ENCODE results near the gene VPS35L.

Gene VPS35L

GRCh38 chr16:19595043-19595767 is 39.7 kb downstream of the VPS35L start:
- DNase-seq = no peak

DNA sequence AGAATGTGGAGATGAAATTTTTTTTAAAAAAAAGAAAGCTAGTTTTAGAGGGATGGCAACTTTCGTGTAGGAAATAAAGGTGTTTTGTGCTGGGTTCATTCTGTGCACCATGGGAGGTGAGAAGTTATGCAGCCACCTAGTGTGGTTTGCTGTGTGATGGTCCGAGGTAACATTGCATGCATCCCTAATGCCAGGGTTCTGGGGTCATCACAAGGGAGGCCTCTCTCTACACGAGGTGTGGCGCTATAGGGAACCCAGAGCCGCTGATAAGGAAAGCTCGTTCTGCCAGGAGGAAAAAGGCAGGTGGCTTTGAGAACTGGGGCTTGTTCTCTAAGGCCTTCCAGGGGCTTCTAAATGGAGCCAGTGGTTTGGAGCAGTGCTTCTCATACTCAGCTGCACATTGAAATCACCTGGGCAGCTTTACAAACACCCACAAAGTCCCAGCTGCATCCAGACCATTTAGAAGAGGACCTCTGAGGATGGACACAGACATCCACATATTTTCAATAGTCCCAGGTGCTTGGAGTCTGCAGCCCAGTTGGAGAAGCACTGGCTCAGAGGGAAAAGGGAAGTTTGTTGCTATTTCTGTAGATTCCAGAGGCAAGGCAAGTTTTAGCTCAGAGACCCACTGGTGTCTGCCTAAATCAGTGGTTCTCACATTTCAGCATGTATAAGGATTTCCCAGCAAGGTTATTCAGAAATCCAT is 43.5 kb downstream of the VPS35L start:
- DNase-seq = no peak

DNA sequence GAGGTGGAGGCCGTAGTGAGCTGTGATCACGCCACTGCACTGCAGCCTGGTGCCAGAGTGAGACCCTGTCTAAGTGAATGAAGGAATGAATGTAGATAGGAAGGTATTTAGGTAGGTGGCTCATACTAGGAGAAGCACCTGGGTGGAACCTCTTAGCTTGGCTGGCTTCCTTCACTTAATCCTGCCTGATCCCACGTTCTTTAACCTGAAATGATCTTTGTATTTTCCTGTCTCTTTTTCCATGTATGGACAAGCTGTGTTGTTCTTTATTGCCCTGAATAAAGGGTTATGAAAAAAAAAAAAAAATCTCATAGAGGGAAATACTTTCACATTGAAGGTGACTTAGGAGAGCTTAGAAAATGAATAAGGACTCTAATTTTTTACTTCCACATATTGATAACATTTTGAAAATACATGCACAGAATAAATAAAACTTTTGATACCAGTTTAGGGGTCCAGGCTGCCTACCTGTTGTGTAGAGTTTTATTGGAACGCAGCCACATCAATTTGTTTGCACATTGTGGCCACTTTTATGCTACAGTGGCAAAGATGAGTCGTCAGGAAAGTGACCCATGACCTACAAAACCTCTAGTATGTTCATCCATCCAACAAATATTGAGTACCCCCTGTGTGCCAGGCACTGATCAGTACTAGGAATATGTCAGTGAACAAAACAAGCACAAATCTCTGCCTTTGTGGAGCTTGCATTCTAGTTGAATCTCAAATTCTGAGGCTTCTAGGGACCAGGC is 44.6 kb downstream of the VPS35L start:
- no peak for DNase-seq

- peak; percentile 9 to 45 for DNase-seq
Measured at GRCh38 chr16:19601083-19601976, 45.8 kb downstream of the VPS35L start.

GRCh38 chr16:19604911-19605310 is 49.4 kb downstream of the VPS35L start:
- DNase-seq = no peak

DNA sequence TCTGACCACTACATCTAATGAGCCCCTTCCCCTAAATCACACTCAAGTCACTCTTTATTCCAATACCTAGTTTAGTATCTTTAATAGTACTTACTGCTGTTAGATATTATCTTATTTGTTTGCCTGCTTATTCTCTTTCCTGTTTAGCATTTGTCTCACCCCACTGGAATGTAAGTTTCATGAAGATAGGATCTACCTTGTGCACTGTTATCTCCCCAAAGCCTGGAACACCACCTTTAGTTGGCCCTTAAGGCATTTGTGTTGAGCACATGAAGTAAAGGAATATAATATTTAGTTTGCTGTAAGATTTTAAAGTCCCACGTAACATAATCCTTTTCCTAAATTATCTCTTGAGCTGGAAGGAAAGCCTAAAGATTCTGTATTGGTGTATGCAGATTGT is 50.2 kb downstream of the VPS35L start:
- DNase-seq = no peak

DNA sequence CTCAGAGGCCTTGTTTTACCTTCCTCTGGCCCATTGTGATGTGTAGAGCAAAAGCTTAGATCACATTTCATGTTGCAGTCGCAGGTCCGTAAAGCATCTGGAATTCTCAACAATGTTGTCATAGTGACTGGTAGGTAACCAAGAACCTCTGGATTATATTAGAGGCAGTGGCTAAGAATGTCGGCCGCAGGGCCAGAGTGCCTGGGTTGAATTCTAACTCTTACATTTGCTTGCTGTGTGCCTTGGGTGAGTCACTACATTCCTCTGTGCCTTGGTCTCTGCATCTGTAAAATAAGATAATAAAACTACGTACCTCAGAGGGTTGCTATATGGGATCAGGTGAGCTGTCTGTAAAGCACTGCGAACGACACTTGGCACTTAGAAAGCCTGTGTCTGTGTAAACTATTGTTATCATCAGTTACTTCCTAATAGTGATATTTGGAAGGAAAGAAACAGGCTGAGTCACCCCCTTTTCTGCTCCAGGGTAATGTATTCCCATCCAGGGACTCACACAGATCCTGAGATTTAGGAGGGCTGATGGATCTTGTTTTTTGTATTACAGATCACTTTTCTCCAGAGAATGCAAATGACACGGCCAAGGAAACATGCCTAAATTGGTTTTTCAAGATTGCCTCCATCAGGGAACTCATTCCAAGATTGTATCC is 52.2 kb downstream of the VPS35L start:
- DNase-seq = no peak

- DNase-seq = no peak
Measured at GRCh38 chr16:19609359-19609758, 53.9 kb downstream of the VPS35L start.

DNA sequence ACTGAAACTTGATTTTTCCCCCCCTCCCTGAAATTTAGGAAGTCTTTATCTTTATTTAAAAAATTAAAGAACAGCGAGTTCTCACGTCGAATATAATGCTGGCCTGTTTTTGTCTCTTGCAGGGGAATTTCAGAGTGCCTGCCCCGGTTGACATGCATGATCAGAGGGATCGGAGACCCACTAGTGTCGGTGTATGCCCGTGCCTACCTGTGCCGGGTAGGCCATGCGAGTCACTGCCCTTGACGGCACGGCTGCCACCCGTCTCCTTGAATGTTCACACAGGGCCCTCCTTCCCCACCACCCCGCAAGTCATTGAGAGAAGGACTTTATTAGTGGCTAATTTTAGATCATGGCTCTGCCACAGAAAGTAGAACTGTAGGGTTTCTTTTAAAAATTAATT is 54.7 kb downstream of the VPS35L start:
- no peak for DNase-seq

DNA sequence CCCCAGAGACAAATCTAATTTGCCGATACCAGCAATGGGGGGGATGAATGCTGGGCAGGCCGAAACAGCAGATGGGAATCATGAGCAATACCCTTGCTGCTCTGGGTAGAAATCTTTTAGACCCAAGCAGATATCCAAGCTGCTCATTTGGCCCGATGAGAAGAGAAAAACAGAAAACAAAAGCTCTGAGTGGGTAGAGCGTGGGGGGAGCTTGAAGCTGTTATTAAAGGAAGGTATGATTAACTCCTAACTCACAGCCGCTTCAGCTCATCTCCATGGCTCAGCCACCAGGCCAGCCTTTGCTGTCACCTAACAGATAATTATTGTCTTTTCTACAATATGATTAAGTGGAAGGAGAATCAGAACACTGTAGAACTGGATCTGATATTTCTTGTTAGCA is 58.3 kb downstream of the VPS35L start:
- no peak for DNase-seq

- no peak for DNase-seq
Measured at GRCh38 chr16:19616241-19616640, 60.7 kb downstream of the VPS35L start.

GRCh38 chr16:19618876-19619275 is 63.4 kb downstream of the VPS35L start:
- no peak for DNase-seq

- DNase-seq = no peak
Measured at GRCh38 chr16:19621445-19621844, 65.9 kb downstream of the VPS35L start.

GRCh38 chr16:19625039-19625438 is 69.5 kb downstream of the VPS35L start:
- no peak for DNase-seq

DNA sequence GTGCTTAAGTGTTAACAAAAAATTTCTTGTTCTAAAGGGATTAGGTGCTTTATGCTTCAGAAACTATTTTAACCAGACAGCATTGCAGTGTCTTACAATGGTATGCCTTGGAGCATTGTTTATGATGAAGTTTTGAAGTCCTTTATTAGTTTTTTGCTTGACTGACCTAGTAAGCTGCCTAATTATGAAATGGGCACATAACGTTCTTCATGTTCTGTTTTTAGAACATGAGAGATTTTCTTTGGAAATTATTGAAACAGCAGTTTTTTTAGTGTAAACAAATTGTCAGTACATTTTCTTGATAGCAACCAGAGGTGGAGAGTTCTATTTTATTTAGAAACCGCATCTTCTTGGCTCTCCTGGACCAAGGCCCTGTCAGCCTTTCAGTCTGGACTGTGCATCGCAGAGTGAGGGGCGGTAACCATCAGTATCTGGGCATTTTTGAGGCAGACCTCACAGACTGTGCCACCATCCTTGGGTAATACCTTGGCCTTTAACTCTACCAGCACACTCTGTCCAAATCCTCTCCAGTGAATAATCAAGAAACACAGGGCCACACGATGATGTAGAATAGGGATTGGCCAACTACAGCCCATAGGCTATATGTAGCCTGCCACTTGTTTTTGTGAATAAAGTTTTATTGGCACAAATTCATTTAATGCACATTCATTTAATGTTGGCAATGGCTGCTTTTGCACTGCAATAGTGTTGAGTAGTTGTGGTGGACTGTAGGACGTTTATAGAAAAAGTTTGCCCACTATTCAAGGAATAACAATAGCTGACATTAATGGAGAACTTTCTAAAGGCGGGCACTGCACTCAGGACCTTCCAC is 81.1 kb downstream of the VPS35L start:
- DNase-seq = no peak

- no peak for DNase-seq
Measured at GRCh38 chr16:19639986-19640421, 84.5 kb downstream of the VPS35L start.

- no peak for DNase-seq
Measured at GRCh38 chr16:19642501-19642900, 87.0 kb downstream of the VPS35L start.

DNA sequence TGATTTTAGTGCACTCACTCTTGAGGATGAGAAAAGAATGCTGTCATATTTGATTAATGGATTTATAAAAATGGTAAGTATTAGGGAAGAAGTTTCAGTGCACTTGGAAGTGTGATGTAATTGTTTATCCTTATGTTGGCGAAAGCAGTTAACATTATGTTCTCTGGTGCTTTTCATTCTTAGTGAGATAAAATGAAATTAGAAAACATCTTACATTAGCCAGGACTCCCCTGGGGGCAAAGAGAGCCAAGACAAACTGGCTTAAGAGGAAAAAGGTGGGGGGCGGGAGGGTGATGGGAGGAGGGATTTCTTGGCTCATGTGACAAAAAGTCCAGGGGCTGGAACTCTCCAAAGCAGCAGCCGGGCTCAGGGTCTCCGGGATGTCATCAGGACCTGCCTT is 89.4 kb downstream of the VPS35L start:
- DNase-seq = no peak

DNA sequence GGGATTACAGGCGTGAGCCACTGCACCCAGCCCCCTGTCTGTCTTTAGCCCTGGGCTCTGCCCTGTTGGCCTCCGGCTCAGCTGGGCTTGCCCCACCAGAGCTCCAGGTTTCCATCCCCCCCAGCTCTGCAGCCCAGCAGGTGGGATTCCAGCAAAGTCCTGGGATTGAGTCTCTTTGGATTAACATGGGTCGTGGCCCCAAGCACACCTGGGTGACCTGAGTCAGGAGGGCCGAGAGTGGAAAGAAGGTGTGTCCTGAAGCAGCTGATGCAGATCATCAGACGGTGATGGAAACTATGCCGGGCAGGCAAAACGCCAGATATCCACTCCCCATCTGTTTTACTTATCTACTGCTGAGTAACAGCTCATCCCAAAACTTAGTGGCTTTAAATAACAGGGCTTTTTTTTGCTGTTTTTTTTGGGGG is 90.1 kb downstream of the VPS35L start:
- no peak for DNase-seq

DNA sequence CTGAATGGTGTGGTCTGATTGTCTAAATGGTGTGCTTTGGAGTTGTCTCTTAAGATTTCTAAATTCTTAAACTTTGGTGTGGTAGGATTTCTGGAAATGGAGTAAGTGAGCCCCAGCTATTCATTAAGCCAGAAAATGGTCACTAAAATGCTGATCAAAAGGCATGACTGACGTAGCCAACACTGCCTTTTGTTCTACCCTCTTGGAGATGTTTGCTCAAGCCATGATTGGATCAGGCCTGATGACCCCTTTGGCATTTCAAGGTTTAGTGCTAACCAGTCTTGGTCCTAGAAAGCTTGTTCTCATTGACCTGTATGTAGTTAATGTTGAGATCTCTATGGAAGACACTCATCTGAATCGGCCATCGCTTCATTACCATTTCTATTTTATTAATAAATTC is 94.5 kb downstream of the VPS35L start:
- DNase-seq = no peak

- no peak for DNase-seq
Measured at GRCh38 chr16:19654147-19654546, 98.6 kb downstream of the VPS35L start.
